ENCODE results near the gene KRTAP2-1. TPM values are rescaled to one million over a fixed set of nuclear protein-coding genes. Genes with fewer than 3 reads are reported as not detected.
"Not testable (repeated sequence)": the region's sequence is repeated elsewhere in the genome, so short reads cannot be mapped to it uniquely, and the experiment has no call there.

The KRTAP2-1 gene, protein sequence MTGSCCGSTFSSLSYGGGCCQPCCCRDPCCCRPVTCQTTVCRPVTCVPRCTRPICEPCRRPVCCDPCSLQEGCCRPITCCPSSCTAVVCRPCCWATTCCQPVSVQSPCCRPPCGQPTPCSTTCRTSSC
- total RNA-seq, result not detected in 3 replicates
- long read RNA-seq, result 0 reads

DNA sequence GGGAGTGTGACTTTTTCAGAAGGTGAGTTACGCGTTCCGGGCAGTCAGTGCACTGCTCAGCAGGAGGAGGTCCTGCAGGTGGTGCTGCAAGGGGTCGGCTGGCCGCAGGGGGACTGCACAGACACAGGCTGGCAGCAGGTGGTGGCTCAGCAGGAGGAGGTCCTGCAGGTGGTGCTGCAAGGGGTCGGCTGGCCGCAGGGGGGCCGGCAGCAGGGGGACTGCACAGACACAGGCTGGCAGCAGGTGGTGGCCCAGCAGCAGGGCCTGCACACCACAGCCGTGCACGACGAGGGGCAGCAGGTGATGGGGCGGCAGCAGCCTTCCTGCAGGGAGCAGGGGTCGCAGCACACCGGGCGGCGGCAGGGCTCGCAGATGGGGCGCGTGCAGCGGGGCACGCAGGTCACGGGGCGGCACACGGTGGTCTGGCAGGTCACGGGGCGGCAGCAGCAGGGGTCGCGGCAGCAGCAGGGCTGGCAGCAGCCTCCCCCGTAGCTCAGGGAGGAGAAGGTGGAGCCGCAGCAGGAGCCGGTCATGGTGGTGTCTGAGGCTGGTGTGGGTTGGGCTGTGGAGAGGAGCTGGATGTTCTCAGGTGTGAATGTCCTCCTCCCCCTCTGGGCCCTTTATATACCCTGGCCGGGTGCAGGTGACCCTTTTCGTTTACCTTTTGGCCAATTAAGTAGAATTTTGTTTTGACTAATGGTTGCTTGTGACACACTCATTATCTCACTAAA, at the start of gene KRTAP2-1:
Gene KRTAP2-1 (minus strand): TSS at position 582 of the 731 bp plus-strand sequence. CDS start 49 bp downstream, at position 533.
- not testable (repeated sequence) for H3K9me3 Mint-ChIP-seq (ENCODE audit: low read depth); H3K36me3 Mint-ChIP-seq (ENCODE audit: low read depth); DNase-seq (ENCODE audit: low spot score); H3K4me3 Mint-ChIP-seq (ENCODE audit: unreplicated experiment); H3K27me3 Mint-ChIP-seq (ENCODE audit: low read depth)
- Mint-ChIP-seq H3K4me1 (ENCODE audit: low read depth) (peaks cover 23% of the 10 kb centered on the region), H3K27ac (ENCODE audit: unreplicated experiment) (peak within 1 kb of the TSS; percentile 60)

DNA sequence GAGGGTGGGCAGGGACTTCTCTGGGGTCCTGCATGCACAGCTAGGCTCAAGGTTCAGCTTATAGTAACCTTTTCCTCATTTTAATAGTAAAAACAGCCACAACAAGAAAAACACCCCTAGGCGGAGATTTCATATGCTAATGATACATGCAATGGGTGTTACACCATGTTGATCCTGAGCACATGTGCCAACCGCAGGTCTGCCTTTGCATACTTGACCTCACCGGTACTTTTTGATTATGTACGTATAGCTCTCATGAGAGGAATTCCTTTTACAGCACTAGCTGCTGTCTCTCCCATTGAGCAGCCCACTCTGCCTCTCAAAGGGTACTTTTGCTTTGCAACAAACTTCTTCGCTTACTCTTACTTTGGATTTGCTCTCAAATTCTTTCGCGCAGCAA, 48.9 kb upstream of the KRTAP2-1 start:
- no peak for DNase-seq (ENCODE audit: low spot score)
- no peak overlapping the region for H3K4me3 Mint-ChIP-seq (ENCODE audit: unreplicated experiment)
- H3K27ac Mint-ChIP-seq (ENCODE audit: unreplicated experiment), result no peak overlapping the region
- TF ChIP-seq, protein P1, sequence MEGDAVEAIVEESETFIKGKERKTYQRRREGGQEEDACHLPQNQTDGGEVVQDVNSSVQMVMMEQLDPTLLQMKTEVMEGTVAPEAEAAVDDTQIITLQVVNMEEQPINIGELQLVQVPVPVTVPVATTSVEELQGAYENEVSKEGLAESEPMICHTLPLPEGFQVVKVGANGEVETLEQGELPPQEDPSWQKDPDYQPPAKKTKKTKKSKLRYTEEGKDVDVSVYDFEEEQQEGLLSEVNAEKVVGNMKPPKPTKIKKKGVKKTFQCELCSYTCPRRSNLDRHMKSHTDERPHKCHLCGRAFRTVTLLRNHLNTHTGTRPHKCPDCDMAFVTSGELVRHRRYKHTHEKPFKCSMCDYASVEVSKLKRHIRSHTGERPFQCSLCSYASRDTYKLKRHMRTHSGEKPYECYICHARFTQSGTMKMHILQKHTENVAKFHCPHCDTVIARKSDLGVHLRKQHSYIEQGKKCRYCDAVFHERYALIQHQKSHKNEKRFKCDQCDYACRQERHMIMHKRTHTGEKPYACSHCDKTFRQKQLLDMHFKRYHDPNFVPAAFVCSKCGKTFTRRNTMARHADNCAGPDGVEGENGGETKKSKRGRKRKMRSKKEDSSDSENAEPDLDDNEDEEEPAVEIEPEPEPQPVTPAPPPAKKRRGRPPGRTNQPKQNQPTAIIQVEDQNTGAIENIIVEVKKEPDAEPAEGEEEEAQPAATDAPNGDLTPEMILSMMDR (IDR thresholded peaks at IDR 0.05), result no peak
- no peaks in the 10 kb centered on the region for H3K9me3 Mint-ChIP-seq (ENCODE audit: low read depth)
- no peaks in the 10 kb centered on the region for H3K36me3 Mint-ChIP-seq (ENCODE audit: low read depth)
- H3K27me3 Mint-ChIP-seq (ENCODE audit: low read depth), result no peaks in the 10 kb centered on the region
- peaks cover 25% of the 10 kb centered on the region for H3K4me1 Mint-ChIP-seq (ENCODE audit: low read depth)

DNA sequence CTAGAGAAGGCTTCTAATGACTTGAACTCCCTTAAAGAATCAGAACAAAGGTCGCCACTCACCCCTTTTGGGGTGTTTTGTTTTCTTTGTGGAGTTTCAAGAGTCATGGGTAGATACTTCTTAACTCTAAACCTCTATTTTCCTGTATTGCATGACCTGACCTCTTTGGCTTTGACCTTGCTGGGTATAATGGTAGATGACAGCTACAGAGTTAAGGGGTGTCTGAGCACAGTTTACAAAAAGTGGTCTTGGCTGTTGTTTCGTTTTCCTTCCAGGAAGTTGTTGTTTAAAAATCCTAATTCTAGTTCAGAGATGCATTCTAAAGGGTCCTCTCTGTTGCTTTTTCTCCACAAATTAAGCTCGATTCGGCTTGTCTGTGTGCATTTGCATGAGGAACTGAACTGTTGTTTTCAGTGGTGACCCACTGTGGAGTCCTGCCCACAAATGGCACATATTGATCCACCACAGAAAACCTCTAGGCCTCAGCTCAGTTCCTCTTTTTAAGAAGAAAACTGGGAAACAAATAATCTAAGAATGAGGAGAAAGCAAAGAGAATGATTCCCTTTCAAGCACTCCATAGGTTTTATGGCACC, 41.7 kb upstream of the KRTAP2-1 start:
- H3K9me3 Mint-ChIP-seq (ENCODE audit: low read depth); H3K27ac Mint-ChIP-seq (ENCODE audit: unreplicated experiment); H3K36me3 Mint-ChIP-seq (ENCODE audit: low read depth); DNase-seq (ENCODE audit: low spot score); H3K4me1 Mint-ChIP-seq (ENCODE audit: low read depth); H3K27me3 Mint-ChIP-seq (ENCODE audit: low read depth); H3K4me3 Mint-ChIP-seq (ENCODE audit: unreplicated experiment): not testable (repeated sequence)

DNA sequence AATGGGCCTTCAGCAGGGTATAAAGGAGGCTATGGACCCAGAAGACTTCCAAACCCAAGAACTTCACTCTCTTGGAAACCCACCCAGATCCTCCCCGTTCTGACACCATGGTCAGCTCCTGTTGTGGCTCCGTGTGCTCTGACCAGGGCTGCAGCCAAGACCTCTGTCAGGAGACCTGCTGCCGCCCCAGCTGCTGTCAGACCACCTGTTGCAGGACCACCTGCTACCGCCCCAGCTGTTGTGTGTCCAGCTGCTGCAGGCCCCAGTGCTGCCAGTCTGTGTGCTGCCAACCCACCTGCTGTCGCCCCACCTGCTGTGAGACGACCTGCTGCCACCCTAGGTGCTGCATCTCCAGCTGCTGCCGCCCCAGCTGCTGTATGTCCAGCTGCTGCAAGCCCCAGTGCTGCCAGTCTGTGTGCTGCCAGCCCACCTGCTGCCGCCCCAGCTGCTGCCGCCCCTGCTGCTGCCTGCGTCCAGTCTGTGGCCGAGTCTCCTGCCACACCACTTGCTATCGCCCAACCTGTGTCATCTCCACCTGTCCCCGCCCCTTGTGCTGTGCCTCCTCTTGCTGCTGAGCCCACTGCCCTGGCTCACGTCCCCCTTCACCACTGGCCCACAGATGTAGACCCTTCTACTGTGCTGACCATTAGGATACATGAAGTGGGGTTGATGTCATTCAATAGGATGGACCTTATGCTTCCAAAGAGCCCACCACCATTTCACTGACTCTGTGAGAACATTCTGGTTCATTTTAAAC, 37.2 kb upstream of the KRTAP2-1 start, which contains the start of gene KRTAP4-7:
Gene KRTAP4-7 (plus strand): TSS at position 51 of the 757 bp plus-strand sequence. CDS start 57 bp downstream, at position 108.
- H3K4me1 Mint-ChIP-seq (ENCODE audit: low read depth), result peaks cover 24% of the 10 kb centered on the region
- not testable (repeated sequence) for H3K9me3 Mint-ChIP-seq (ENCODE audit: low read depth); H3K36me3 Mint-ChIP-seq (ENCODE audit: low read depth); H3K27ac Mint-ChIP-seq (ENCODE audit: unreplicated experiment); DNase-seq (ENCODE audit: low spot score); H3K4me3 Mint-ChIP-seq (ENCODE audit: unreplicated experiment); H3K27me3 Mint-ChIP-seq (ENCODE audit: low read depth)

DNA sequence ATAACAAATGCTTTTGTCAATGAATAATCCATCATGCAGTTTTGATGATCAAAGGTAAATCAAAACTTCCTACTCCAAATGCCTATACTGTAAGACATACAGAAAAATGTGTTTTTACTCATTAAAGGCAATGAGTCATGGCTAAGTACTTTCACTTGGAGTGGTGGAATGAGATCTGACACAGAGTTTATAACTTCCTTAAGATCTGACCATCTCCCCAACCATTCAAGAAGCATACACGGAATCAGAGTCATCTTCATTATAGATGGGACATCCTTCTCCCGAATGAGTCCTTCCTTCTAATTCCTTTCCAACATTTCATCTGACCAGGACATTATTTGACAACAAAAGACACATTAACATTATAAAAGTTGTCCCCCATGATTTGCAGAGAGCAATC, 36.3 kb upstream of the KRTAP2-1 start:
- DNase-seq (ENCODE audit: low spot score); H3K27ac Mint-ChIP-seq (ENCODE audit: unreplicated experiment); H3K9me3 Mint-ChIP-seq (ENCODE audit: low read depth); H3K4me3 Mint-ChIP-seq (ENCODE audit: unreplicated experiment); H3K27me3 Mint-ChIP-seq (ENCODE audit: low read depth); H3K36me3 Mint-ChIP-seq (ENCODE audit: low read depth): not testable (repeated sequence)
- H3K4me1 Mint-ChIP-seq (ENCODE audit: low read depth), result peaks cover 24% of the 10 kb centered on the region

DNA sequence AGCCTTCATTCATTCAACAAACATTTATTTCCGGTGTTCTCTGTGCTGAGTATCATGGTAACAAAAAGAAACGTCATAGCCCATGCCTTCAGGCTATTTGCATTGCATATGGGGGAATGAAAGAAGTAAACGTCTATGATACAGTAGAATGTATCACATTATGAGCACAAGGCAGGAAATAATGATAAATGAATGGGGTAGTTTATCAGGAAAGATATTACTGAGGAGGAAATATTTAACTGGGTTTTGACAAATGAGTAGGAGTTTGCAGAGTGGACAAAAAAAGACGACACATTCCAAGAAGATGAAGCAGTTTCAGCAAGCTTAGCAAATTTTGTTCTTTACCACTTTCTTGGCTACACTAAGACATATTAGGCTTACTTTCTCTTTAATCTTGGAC, 35.5 kb upstream of the KRTAP2-1 start:
- H3K4me3 Mint-ChIP-seq (ENCODE audit: unreplicated experiment), result no peak overlapping the region
- TF ChIP-seq, protein P1 (IDR thresholded peaks at IDR 0.05), result no peak
- no peaks in the 10 kb centered on the region for H3K36me3 Mint-ChIP-seq (ENCODE audit: low read depth)
- H3K4me1 Mint-ChIP-seq (ENCODE audit: low read depth), result peaks cover 24% of the 10 kb centered on the region
- H3K27me3 Mint-ChIP-seq (ENCODE audit: low read depth), result no peaks in the 10 kb centered on the region
- H3K9me3 Mint-ChIP-seq (ENCODE audit: low read depth), result no peaks in the 10 kb centered on the region
- DNase-seq (ENCODE audit: low spot score), result no peak
- peak overlapping the region; percentile 67 for H3K27ac Mint-ChIP-seq (ENCODE audit: unreplicated experiment)

DNA sequence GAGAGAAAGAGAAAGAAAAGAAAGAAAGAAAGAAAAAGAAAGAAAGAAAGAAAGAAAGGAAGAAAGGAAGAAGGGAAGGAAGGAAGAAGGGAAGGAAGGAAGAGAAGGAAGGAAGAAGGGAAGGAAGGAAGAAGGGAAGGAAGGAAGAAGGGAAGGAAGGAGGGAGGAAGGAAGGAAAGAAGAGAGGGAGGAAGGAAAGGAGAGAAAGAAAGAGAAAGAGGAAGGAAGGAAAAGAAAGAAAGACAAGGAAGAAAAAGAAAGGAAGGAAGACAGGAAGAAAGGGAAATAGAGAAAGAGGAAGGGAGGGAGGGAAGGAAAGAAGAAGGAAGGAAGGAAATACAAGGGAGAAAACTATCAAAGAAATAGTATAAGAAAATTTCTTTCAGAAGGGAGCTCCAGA, 29.7 kb upstream of the KRTAP2-1 start:
- no peak overlapping the region for H3K4me3 Mint-ChIP-seq (ENCODE audit: unreplicated experiment)
- no peak overlapping the region for H3K27ac Mint-ChIP-seq (ENCODE audit: unreplicated experiment)
- H3K9me3 Mint-ChIP-seq (ENCODE audit: low read depth), result no peaks in the 10 kb centered on the region
- H3K4me1 Mint-ChIP-seq (ENCODE audit: low read depth), result peaks cover under 1% of the 10 kb centered on the region
- TF ChIP-seq, protein P1 (IDR thresholded peaks at IDR 0.05), result no peak
- no peaks in the 10 kb centered on the region for H3K27me3 Mint-ChIP-seq (ENCODE audit: low read depth)
- DNase-seq (ENCODE audit: low spot score), result no peak
- no peaks in the 10 kb centered on the region for H3K36me3 Mint-ChIP-seq (ENCODE audit: low read depth)
